Measurements from ENCODE around the gene SLC39A13.

SLC39A13 gene

GRCh38 chr11:47406896-47407745, 1.3 kb upstream of the SLC39A13 start:
- peak; percentile 45 for DNase-seq

- DNase-seq, result no peak
These were observed 429 bp downstream of the SLC39A13 start for GRCh38 chr11:47408598-47409439.

- DNase-seq, result no peak
These were observed 1.3 kb downstream of the SLC39A13 start for GRCh38 chr11:47409440-47410369.

- no peak for DNase-seq
These were observed 2.2 kb downstream of the SLC39A13 start for GRCh38 chr11:47410370-47411264.

GRCh38 chr11:47411884-47412746, 3.7 kb downstream of the SLC39A13 start:
- DNase-seq, result peak; percentile 78

- DNase-seq, result no peak
These were observed 5.0 kb downstream of the SLC39A13 start for GRCh38 chr11:47413351-47413750.

GRCh38 chr11:47413908-47414684, 5.7 kb downstream of the SLC39A13 start:
- DNase-seq, result no peak

GRCh38 chr11:47414685-47415070, 6.3 kb downstream of the SLC39A13 start:
- no peak for DNase-seq

GRCh38 chr11:47415091-47415854, 6.9 kb downstream of the SLC39A13 start:
- no peak for DNase-seq

- no peak for DNase-seq
These were observed 7.6 kb downstream of the SLC39A13 start for GRCh38 chr11:47415949-47416472.

GRCh38 chr11:47417712-47418111, 9.3 kb downstream of the SLC39A13 start:
- no peak for DNase-seq

GRCh38 chr11:47418454-47419259, 10.3 kb downstream of the SLC39A13 start:
- no peak for DNase-seq

GRCh38 chr11:47425611-47426010, 17.2 kb downstream of the SLC39A13 start:
- DNase-seq, result no peak

GRCh38 chr11:47426062-47426956, 17.9 kb downstream of the SLC39A13 start, which contains the start of gene PSMC3:
PSMC3 (minus strand) TSS chr11:47426439; CDS start chr11:47426279, 160 bp downstream.
- peak; percentile 99 for DNase-seq

- no peak for DNase-seq
These were observed 22.1 kb downstream of the SLC39A13 start for GRCh38 chr11:47430524-47430923.

- DNase-seq, result no peak
These were observed 23.1 kb downstream of the SLC39A13 start for GRCh38 chr11:47431356-47432083.
